DND-41 (cell line): ENCODE measurements around the gene MEGF11.

Experiments used
- EZH2 ChIP-seq: IDR thresholded peaks from 3 replicates; pipeline ENCODE4 v1.6.1; 2012; ENCODE audit warnings: borderline replicate concordance, low read depth, mild to moderate bottlenecking, moderate library complexity, low read length, inconsistent platforms; ENCODE audit not compliant: severe bottlenecking
- TF ChIP-seq, protein P1 (sequence below): IDR thresholded peaks from 2 replicates; pipeline ENCODE4 v1.5.1; 2012; ENCODE audit warnings: borderline replicate concordance, low read length, moderate library complexity, mild to moderate bottlenecking; ENCODE audit not compliant: poor library complexity, severe bottlenecking; ENCODE audit errors: extremely low read depth

DNA sequence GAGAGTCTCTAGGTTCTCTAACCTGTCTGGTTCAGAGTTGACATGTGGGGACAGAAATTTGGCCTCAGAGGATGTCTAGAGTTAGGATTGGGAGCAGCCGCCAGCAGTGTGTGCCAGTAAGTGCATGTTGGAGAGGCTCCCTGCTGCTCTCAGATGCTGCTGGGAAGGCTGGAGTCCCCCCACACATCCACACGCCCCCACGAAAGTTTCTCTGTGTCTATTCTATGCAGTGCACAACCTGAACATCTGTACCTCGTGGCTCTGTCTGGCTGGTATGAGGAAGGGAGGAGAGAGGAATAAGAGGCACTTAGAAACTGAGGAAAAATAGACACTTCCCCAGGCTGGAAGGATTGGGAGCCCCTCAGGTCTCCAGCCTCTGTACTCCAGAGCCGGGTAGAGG lies 252.5 kb downstream of the MEGF11 start:
- TF ChIP-seq, protein P1, sequence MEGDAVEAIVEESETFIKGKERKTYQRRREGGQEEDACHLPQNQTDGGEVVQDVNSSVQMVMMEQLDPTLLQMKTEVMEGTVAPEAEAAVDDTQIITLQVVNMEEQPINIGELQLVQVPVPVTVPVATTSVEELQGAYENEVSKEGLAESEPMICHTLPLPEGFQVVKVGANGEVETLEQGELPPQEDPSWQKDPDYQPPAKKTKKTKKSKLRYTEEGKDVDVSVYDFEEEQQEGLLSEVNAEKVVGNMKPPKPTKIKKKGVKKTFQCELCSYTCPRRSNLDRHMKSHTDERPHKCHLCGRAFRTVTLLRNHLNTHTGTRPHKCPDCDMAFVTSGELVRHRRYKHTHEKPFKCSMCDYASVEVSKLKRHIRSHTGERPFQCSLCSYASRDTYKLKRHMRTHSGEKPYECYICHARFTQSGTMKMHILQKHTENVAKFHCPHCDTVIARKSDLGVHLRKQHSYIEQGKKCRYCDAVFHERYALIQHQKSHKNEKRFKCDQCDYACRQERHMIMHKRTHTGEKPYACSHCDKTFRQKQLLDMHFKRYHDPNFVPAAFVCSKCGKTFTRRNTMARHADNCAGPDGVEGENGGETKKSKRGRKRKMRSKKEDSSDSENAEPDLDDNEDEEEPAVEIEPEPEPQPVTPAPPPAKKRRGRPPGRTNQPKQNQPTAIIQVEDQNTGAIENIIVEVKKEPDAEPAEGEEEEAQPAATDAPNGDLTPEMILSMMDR: no peak
- TF ChIP-seq EZH2: no peak
